ENCODE results near the gene CLCN4. TPM values are rescaled to one million over a fixed set of nuclear protein-coding genes. Genes with fewer than 3 reads are reported as not detected.

The CLCN4 gene
- total RNA-seq = 3.1 and 3.9 TPM in 2 replicates

DNA sequence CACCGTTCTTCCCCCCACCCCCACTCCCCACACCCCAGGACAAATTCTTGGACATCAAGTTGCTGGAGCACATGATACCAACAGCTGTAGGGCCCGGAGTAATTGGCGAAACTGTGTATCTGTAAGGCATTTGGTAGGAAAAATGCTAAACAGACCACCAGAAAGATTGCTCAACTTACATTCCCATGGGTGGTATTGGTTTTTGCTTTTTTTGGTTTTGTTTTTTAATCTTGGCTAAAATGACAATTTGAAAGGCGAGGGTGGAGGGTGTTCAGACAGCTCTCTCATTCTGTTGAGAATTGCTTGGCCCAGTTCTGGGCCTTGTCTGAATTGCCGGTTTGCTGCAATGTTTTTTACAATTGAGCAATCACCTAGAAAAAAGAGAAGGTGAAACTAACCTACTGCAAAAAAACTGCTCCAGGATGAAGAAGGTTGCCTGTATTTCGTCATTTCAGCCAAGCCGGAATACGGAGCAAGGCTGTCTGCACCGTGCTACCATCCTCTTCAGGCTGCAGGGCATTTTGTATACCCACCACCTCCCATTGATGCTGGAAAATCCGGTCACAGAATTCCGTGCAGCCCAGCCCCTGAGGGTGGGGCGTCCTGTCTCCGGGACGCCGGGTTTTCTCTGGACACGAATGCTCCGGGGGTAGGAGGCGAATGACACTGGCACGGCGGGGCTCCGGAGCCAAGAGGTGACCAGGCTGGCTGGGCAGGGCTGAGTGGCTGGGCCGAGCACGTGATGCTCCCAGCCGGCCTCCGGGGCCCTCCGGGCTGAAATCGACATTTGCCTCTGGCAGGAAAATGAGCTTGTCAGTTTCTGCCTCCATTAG is at the start of gene CLCN4:
Gene CLCN4 (plus strand): TSS at position 777 of the 833 bp plus-strand sequence. CDS start 28,058 bp downstream, outside the sequence.

Other genes starting within 250 kb of the CLCN4 start
- not detected in 2 replicates for gene CLDN34, start 189.6 kb upstream of the CLCN4 start, total RNA-seq

Measured in regular cardiac myocyte (primary cell).